CD4-positive, alpha-beta T cell treated with Interleukin-17A for 1 hour (primary cell): Measurements from ENCODE around the gene VPS37B.

Experiments used
- DNase-seq: peaks from one replicate; pipeline ENCODE4 v3.0.0-alpha.2; 2020

VPS37B gene

DNA sequence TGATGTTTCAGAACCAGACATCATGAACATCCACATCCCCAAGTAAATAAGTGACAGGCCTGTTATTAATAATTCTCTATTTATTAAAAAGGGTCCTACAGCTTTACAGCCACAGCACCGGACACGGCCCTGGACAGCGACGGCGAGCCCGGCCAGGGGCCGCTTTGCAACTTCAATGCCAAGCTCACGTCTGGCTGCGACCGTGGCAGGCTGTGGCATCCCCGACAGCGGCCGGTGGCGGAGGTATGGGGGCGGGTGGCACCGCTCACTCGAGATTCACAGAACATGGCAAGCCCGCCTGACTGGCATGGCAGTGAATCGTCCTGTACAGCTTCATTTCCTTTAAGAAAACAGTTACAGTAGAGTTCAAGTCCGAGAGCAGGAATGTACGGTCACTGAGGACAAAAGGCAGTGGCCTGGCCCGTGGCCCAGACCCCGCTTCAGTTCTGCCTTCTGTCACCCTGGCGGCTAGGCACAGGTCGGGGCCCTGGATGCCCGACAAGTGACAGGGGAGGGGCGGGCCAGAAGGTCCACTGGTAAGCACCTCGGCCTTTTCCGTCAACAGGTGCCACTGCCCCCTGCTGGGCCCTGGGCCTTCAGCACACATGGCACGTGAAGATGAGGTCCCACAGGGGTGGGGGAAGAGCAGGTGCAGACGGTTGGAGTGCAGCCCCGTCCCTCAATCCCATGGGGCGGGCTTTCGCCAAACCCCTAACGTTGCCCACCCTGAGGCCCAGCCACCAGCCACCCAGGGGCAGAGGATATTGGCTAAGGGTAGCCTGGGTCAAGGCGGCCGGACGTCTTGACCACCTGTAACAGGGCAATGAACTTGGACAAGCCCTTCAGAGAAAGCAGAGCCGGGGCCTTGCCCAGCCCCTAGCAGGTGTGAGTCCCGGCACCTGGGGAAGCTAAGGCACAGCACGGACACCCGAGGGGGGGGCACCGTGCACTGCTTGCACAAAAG lies 30.4 kb downstream of the VPS37B start:
- DNase-seq, result no peak

DNA sequence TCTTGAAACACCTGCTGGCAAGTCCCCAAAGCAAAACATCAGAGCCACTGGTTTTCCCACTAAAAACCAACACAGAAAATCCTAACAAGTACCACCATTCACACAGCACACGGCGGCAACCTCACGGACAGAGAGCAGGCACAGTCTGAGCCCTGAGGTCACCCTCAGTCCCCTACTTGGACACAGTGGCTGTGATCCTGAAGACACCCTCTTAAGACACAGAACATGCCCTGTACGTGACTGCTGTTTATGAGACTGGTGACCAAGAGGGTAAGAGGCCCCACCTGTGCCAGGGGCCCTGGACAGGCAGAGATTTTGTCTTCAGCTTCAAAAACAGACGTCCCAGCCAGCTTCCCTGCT lies 31.1 kb downstream of the VPS37B start:
- no peak for DNase-seq

DNA sequence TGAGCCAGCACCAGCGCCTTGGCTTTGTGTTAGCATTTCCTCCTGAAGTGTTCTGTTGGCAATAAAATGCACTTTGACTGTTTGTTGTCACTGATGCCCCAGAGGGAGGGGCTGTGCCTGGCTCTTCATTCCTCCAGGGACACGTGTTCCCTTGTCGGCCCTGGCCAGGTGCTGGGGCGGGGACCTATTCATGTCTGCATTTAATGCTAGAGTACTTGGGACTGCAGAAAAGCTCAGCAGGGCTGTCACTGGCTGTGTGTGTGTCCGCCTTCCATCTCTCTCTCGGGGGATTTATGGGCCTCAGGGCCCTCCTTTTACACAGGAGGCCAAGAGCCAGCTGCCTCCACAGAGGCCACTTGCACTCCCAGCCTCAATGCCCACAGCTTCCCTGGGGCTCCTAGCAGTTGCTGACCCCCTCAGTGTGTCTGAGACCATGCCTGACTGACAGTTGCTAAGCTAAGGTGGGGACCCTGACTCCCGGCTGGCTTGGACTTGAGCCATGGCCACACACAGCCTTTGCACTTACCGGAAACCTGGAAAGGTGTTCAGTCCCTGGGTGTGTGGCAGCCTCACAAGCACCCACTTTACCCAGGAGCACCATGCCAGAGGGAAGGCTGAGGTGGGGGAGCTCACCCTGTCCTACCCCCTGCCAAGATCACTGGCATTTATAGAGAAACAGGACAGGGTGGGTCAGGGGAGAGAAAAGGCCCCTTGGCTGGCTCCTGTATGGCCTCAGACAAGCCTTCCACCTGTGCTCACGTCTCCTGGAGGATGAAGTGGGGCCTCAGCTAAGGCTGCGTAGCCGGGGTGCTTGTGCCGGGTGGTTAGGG lies 32.8 kb downstream of the VPS37B start:
- DNase-seq, result no peak

DNA sequence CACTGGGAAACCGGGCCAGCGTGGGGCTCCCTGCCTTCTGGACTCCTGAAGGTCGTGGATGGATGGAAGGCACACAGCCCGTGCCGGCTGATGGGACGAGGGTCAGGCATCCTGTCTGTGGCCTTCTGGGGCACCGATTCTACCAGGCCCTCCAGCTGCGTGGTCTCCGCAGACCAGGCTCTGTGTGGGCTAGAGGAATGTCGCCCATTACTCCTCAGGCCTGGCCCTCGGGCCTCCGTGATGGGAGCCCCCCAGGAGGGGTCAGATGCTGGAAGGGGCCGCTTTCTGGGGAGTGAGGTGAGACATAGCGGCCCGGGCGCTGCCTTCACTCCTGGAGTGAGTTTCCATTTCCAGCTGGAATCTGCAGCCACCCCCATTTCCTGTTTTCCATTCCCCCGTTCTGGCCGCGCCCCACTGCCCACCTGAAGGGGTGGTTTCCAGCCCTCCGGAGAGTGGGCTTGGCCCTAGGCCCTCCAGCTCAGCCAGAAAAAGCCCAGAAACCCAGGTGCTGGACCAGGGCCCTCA lies 33.8 kb downstream of the VPS37B start:
- DNase-seq, result no peak

DNA sequence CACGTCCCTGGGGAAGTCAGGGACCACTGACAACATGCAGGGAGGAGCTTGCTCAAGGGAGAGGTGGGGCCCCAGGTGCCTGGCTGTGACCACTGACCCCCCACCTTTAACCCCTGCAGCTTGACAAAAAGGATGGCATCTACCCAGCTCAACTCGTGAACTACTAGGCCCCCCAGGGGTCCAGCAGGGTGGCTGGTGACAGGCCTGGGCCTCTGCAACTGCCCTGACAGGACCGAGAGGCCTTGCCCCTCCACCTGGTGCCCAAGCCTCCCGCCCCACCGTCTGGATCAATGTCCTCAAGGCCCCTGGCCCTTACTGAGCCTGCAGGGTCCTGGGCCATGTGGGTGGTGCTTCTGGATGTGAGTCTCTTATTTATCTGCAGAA lies 34.3 kb downstream of the VPS37B start:
- DNase-seq, result no peak

DNA sequence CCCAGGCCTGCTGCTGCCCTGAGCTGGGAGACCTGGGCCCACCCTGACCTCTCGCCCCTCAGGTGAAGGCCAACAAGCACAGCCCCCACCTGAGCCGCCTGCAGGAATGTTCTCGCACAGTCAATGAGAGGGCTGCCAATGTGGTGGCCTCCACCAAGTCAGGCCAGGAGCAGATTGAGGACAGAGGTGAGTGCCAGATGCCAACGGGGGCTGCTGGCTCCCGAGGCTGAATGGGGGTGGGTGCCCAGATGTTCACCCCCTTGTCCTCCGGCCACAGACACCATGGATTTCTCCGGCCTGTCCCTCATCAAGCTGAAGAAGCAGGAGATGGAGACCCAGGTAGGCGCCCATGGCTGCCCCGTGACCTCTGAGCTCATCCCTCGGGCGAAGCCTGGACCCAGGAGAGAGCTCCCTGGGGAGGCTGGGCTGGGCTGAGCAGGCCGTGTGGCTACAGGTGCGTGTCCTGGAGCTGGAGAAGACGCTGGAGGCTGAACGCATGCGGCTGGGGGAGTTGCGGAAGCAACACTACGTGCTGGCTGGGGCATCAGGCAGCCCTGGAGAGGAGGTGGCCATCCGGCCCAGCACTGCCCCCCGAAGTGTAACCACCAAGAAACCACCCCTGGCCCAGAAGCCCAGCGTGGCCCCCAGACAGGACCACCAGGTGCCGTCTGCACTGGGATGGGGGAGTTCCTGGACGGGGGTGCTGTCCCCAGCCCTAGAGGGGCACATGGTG lies 34.9 kb downstream of the VPS37B start:
- DNase-seq, result no peak

DNA sequence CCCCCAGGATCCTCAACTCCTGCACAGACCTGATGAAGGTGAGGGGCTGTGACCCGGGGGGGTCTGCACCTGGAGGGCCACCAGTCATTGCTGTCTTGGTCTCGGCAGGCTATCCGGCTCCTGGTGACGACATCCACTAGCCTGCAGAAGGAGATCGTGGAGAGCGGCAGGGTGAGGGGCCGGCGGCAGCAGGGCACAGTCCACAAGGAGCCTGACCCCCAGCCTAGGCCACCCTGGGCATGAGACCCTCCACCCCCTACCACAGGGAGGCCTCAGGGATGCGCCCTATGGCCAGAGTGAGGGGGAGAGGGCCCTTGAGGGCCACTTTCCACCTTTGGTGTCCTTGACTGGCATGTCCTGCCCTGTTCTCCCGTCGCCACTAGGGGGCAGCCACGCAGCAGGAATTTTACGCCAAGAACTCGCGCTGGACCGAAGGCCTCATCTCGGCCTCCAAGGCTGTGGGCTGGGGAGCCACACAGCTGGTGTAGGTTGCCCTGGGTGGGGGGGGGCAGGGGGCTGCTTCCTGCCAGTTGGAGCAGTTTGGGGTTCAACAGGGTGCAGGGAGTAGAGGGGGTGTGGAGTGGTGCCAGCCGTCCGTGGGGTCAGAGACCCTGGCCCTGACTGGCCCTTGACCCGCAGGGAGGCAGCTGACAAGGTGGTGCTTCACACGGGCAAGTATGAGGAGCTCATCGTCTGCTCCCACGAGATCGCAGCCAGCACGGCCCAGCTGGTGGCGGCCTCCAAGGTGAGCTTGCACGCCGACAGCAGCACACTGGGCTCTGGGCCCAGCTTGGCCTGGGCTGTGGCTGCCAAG lies 35.7 kb downstream of the VPS37B start:
- peak; percentile 83 for DNase-seq

DNA sequence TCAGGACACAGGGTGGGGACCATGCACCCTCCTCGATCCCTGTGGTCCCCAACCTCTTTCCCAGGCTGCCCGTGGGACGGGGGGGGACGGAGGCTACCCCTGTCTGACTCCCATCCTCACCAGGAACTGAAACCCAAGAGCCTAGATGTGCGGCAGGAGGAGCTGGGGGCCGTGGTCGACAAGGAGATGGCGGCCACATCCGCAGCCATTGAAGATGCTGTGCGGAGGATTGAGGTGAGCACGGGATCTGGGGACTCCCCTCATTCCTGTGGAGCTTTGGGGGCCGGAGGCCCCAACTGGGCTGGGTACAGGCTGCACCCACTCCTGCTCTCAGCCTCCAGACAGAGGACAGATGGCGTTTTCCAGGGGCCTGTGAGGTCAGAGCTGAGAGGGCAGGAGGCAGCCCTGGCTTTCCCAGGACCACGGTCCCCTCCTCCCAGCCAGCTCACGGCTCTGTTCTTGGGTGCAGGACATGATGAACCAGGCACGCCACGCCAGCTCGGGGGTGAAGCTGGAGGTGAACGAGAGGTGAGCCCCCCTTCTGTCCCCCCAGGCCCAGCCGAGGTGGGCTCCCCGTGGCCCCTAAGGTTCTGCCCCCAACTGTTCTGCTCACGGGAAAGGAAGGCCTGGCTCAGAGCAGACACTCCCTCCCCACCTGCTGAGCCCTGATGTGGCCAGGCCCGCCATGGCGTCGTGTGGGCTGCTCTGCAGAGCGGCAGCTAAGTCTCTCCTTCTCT lies 36.5 kb downstream of the VPS37B start:
- DNase-seq, result no peak

DNA sequence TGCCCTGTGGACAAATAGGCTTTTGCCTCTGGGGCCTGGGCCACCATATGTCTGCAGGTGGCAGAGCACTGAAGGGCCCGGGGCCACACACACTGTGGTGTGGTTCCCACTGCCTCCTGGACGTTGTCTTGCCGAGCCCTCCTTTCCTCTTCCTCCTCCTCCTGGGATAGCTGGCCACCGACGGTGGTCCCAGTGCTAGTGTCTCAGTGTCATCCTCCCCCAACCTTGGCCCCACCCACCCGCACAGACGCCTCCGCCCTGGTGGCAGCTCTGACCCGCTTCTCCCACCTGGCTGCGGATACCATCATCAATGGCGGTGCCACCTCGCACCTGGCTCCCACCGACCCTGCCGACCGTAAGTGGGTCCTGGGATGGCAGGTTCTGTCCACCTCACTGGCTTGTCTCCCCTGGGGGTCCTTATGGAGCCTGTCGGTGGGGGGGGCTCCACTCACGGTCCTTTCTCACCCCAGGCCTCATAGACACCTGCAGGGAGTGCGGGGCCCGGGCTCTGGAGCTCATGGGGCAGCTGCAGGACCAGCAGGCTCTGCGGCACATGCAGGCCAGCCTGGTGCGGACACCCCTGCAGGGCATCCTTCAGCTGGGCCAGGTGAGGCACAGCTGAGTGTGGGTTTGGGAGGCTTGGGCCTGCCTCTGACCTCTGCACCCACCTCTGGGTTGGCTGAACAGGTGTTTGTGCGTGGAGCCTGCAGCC lies 37.2 kb downstream of the VPS37B start:
- no peak for DNase-seq

DNA sequence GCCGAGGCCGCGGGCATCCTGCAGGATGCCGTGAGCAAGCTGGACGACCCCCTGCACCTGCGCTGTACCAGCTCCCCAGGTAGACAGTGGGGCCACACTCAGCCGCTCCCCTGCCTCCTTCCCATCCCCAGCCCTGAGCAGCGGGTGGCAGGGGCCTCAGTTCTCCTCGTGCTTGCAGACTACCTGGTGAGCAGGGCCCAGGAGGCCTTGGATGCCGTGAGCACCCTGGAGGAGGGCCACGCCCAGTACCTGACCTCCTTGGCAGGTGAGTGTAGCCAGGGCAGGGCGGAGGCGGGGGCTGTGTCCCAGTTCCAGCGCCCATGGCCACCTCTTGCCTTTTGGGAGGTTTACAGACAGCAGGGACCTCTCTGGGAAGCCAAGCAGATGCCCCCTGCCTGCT lies 37.8 kb downstream of the VPS37B start:
- DNase-seq, result no peak

DNA sequence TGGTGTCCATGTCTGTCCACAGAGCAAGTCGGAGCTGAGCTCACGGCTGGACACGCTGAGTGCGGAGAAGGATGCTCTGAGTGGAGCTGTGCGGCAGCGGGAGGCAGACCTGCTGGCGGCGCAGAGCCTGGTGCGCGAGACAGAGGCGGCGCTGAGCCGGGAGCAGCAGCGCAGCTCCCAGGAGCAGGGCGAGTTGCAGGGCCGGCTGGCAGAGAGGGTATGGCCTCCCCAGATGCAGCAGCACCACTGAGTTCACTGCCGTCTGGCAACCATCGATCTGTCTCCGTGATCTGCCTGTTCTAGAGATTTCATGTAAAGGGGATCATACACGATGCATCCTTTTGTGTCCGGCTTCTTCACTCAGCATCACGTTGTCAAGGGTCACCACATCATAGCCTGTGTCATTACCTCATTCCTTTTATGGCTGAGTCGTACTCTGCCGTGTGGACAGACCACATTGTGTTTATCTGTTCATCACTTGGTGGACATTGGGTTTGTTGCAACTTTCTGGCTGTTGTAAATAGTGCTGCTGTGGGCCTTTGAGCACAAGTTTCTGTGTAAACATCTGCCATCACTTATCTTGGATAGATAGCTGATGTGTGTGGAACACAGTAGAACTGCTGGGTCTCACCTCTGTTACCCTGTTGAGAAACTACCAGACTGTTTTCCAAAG lies 38.8 kb downstream of the VPS37B start:
- no peak for DNase-seq

DNA sequence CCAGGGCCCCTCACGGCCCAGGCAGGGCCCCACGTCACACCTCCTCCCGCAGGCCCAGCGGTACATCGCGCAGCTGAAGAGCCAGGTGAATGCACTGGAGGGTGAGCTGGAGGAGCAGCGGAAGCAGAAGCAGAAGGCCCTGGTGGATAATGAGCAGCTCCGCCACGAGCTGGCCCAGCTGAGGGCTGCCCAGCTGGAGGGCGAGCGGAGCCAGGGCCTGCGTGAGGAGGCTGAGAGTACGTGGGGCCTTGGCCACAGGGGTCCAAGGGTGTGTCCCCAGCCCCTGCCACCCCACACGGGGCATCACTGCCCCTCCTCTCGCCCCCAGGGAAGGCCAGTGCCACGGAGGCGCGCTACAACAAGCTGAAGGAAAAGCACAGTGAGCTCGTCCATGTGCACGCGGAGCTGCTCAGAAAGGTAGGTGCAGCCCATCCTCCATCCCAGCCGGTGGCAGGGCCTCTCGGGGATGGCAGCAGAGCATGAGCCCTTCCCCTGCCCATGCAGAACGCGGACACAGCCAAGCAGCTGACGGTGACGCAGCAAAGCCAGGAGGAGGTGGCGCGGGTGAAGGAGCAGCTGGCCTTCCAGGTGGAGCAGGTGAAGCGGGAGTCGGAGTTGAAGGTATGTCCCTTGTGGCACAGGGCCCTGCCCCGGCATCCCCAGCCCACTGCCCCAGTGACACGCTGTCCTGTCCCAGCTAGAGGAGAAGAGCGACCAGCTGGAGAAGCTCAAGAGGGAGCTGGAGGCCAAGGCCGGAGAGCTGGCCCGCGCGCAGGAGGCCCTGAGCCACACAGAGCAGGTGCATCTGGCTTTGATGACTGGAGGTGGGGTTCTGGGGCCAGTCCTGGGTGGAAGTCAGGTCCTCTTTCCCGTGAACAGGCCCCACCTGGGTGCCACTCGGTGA lies 39.7 kb downstream of the VPS37B start:
- DNase-seq, result no peak

DNA sequence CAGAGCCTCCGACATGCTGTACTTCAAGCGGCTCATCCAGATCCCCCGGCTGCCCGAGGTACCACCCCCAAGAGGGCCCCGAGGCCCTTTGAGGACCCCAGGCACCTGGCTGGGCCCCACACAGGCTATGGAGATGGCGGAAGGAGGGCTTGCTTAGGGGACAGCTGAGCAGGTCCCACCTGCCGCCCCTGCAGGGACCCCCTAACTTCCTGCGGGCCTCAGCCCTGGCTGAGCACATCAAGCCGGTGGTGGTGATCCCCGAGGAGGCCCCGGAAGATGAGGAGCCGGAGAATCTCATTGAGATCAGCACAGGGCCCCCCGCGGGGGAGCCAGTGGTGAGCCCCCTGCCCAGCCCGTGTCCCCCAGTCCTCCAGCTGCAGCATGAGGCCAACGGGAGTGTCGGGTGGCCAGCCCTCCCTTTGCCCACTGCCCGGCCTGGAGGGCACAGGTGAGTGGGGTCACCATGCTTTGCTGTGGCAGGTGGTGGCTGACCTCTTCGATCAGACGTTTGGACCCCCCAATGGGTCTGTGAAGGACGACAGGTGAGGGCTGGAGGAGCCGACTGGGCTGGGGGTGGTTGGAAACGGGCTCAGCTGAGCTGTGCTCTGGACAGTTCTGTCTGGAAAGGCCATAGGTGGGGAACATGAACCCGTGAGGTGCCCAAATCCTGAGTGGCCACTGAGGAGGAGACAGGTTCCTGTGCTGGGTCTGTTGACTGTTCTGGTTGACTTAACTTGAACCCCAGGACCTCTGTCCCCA lies 40.7 kb downstream of the VPS37B start:
- no peak for DNase-seq

DNA sequence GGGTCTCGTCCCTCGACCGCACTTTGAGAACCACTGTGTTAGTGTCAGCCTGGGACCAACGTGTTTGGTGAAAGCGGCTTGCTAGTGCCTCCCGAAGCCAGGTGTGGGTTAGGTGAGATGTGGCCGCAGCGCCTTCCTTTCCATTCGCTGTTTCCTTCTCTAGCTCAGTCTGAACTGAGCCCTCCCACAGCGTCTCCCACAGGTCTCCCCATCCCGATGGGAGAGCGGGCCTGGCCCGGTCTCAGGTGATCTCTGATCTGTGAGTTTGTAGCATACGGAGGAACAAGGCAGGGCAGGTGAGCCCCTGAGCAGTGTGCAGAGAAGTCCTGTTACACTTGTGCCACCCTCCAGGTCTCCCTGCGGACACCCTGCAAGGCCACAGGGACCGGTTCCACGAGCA lies 41.4 kb downstream of the VPS37B start:
- no peak for DNase-seq

DNA sequence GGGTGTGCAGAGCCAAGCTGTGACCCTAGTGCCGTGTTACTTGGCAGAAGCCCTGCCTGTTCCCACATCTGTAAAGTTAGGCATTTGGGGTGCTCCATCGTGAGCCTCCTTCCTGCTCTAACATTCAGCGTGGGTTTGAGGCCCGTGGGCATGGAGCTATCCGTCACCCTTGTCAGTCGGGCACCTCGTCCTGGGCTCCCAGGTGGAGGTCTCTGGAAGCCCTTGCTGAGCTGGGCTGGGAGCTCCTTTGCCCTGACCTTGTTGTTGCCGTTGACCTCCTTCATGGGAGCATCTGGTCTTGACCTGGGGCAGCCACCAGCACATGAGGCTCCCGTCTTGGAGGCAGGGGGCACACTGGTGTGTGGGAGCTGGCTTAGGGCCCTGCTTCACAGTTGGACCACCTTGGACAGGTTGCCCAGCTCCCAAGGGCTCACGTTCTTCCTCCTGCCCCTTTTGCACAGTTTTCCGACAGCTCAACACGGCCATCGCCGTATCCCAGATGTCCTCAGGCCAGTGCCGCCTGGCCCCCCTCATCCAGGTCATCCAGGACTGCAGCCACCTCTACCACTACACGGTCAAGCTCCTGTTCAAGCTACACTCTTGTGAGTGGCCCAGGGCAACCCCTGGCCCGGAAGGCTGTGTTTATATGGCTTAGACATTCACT lies 42.2 kb downstream of the VPS37B start:
- DNase-seq, result no peak

DNA sequence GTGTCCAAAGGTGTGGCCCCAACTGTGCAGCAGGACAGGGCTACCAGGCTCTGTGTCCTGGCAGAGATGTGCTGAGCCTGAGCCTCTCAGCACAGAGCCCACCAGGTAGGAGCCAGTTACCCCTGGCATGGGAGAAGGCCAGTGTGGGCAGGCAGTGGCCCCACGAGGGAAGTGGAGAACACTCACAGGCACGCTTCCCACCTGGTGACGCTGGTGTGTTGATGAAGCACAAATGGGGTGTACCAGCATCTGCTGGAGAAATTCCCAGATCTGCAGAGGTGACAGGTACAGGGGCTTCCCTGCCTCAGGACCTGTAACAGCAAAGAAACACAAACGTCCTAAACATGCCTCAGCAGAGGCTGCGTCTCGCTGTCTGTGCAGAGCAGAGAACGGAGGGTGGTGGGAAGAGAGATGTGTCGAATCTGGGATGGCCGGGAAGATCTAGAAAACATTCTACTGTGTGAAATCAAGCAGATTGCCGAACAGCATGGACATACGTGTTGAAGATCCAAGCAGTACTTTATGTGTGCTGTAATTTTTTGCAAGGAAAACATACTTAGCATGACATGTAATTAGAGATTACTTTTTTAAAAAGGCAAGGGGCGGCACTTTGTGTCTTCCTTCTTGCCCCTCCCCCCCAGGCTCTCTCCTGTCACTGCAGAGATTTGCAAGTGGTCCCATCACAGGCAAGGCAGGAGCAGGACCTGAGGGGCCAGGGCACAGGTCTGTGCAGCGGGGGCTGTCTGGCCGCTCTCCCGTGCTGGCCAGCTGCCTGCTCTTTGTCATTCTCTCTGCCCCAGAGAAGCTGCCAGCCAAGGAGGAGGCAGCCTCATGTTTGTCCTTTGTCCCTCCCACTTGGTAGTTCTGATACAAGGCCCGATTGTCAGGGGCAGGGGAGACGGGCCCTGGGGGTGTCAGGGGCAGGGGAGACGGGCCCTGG lies 43.3 kb downstream of the VPS37B start:
- DNase-seq, result no peak

DNA sequence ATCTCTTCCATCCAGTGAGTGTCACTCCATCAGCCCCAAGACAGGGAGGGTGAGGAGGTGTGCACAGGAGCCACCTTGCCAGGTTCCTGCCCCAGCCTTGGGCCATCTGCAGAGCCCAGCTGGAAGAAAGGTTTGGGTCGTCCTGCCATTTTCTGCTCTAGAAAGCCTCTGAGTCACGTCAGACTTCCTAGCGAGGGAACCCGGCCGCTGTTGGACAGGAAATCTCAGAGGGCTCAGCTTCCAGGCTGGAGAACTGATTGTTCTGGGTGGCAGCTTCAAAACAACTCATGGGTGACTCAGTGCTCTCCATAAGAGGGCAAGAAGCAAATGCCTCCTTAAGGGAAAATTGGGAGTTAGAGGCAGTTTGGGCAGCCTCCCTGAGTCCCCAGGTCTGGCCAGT lies 44.1 kb downstream of the VPS37B start:
- DNase-seq, result no peak
